ENCODE results near the gene MINDY4. TPM values are rescaled to one million over a fixed set of nuclear protein-coding genes. Genes with fewer than 3 reads are reported as not detected.

Gene MINDY4
- total RNA-seq, 1 donor from 2014 or later, result 4.4 TPM

DNA sequence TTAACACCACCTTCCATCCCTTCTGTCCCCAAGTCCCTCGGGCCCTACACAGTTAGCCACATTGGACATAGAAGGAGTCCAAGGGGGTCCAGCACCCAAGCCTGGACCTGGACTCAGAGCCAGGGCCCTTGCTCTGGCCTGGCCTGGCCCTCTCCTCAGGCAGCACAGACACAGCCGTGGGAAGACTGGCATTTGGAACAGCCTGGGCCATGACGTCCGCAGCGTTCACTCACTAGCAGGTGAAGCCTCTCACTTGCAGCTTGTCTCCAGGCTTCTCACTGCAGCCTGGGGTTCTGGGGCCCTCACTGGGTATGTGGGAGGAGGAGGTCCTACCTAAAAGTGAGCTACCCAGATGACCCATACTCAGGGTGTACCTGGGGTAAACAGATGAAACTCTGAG lies 106.8 kb downstream of the MINDY4 start:
- Mint-ChIP-seq H3K4me1 (ENCODE audit: unreplicated experiment) (no peaks in the 10 kb centered on the region), H3K9me3 (ENCODE audit: unreplicated experiment) (peaks cover 3% of the 10 kb centered on the region), H3K4me3 (ENCODE audit: unreplicated experiment) (no peak overlapping the region), H3K27me3 (ENCODE audit: unreplicated experiment) (peaks cover 28% of the 10 kb centered on the region), H3K27ac (ENCODE audit: unreplicated experiment) (no peak overlapping the region), H3K36me3 (ENCODE audit: unreplicated experiment) (peaks cover 2% of the 10 kb centered on the region)
- no peak for DNase-seq (ENCODE audit: extremely low spot score, unreplicated experiment)
- TF ChIP-seq, protein P1, sequence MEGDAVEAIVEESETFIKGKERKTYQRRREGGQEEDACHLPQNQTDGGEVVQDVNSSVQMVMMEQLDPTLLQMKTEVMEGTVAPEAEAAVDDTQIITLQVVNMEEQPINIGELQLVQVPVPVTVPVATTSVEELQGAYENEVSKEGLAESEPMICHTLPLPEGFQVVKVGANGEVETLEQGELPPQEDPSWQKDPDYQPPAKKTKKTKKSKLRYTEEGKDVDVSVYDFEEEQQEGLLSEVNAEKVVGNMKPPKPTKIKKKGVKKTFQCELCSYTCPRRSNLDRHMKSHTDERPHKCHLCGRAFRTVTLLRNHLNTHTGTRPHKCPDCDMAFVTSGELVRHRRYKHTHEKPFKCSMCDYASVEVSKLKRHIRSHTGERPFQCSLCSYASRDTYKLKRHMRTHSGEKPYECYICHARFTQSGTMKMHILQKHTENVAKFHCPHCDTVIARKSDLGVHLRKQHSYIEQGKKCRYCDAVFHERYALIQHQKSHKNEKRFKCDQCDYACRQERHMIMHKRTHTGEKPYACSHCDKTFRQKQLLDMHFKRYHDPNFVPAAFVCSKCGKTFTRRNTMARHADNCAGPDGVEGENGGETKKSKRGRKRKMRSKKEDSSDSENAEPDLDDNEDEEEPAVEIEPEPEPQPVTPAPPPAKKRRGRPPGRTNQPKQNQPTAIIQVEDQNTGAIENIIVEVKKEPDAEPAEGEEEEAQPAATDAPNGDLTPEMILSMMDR (IDR thresholded peaks at IDR 0.05), result no peak

- peaks cover 3% of the 10 kb centered on the region for H3K9me3 Mint-ChIP-seq (ENCODE audit: unreplicated experiment)
- H3K4me1 Mint-ChIP-seq (ENCODE audit: unreplicated experiment), result no peaks in the 10 kb centered on the region
- no peak overlapping the region for H3K27ac Mint-ChIP-seq (ENCODE audit: unreplicated experiment)
- TF ChIP-seq, protein P1 (IDR thresholded peaks at IDR 0.05), result no peak
- H3K4me3 Mint-ChIP-seq (ENCODE audit: unreplicated experiment), result no peak overlapping the region
- peaks cover 33% of the 10 kb centered on the region for H3K27me3 Mint-ChIP-seq (ENCODE audit: unreplicated experiment)
- H3K36me3 Mint-ChIP-seq (ENCODE audit: unreplicated experiment), result peaks cover 2% of the 10 kb centered on the region
- DNase-seq (ENCODE audit: extremely low spot score, unreplicated experiment), result no peak
These were observed 108.2 kb downstream of the MINDY4 start for GRCh38 chr7:30879139-30880124.

- DNase-seq (ENCODE audit: extremely low spot score, unreplicated experiment), result no peak
- no peak overlapping the region for H3K27ac Mint-ChIP-seq (ENCODE audit: unreplicated experiment)
- H3K4me1 Mint-ChIP-seq (ENCODE audit: unreplicated experiment), result no peaks in the 10 kb centered on the region
- TF ChIP-seq, protein P1 (IDR thresholded peaks at IDR 0.05), result no peak
- peaks cover 2% of the 10 kb centered on the region for H3K36me3 Mint-ChIP-seq (ENCODE audit: unreplicated experiment)
- H3K9me3 Mint-ChIP-seq (ENCODE audit: unreplicated experiment), result no peaks in the 10 kb centered on the region
- no peak overlapping the region for H3K4me3 Mint-ChIP-seq (ENCODE audit: unreplicated experiment)
- H3K27me3 Mint-ChIP-seq (ENCODE audit: unreplicated experiment), result peaks cover 35% of the 10 kb centered on the region
These were observed 109.0 kb downstream of the MINDY4 start for GRCh38 chr7:30880125-30880720.

GRCh38 chr7:30880941-30881340 lies 109.7 kb downstream of the MINDY4 start:
- Mint-ChIP-seq H3K36me3 (ENCODE audit: unreplicated experiment) (no peaks in the 10 kb centered on the region), H3K9me3 (ENCODE audit: unreplicated experiment) (no peaks in the 10 kb centered on the region)

More at GRCh38 chr7:30880941-30881340, 109.7 kb downstream of the MINDY4 start:
- no peak overlapping the region for H3K4me3 Mint-ChIP-seq (ENCODE audit: unreplicated experiment)
- no peaks in the 10 kb centered on the region for H3K4me1 Mint-ChIP-seq (ENCODE audit: unreplicated experiment)
- peaks cover 38% of the 10 kb centered on the region for H3K27me3 Mint-ChIP-seq (ENCODE audit: unreplicated experiment)
- no peak overlapping the region for H3K27ac Mint-ChIP-seq (ENCODE audit: unreplicated experiment)
- TF ChIP-seq, protein P1 (IDR thresholded peaks at IDR 0.05), result no peak
- DNase-seq (ENCODE audit: extremely low spot score, unreplicated experiment), result no peak

All from osteocyte (in vitro differentiated cells).